GM12872 (cell line): Measurements from ENCODE around the gene PEA15.
A peak's percentile ranks its signal among the peaks of the same experiment; 100 is the strongest.

Experiments
- TF ChIP-seq, protein P1 (sequence below): IDR thresholded peaks from 3 replicates; pipeline ENCODE4 v1.5.1; 2011; ENCODE audit warnings: low read depth, mild to moderate bottlenecking, low read length, moderate library complexity; ENCODE audit not compliant: insufficient read depth

PEA15 gene

DNA sequence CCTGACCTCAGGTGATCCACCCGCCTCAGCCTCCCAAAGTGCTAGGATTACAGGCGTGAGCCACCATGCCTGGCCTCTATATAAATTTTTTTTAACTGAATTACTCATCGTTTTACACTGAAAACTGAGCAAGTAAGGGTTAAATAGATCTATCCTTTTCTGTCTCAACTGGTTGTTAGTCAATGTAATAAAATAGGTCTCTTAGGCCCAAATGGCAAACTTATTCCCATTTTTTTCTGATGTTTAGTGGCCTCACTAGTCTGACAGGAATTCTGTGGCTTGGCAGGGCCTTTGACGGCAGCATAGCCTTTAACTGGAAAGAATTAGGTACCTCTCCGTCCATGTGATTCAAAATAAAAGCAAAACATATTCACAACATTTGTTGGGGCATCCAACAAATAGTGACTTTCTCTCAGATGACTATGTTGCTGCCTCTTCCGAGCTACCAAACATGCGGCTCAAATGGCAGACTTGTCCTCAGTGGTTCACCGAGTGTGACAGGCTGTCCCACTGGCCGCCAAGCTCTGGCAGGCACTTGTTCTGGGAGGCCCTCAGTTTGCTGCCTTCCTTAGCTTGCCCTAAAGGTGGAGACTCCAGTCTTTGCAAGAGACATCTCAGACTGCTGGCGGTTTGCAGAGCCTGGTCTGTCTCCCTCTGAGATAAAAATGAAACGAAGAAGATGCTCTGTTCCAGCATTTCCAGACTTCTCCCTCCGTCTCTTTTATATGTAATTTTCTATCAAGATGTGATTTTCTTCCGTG is 36.4 kb upstream of the PEA15 start:
- TF ChIP-seq, protein P1, sequence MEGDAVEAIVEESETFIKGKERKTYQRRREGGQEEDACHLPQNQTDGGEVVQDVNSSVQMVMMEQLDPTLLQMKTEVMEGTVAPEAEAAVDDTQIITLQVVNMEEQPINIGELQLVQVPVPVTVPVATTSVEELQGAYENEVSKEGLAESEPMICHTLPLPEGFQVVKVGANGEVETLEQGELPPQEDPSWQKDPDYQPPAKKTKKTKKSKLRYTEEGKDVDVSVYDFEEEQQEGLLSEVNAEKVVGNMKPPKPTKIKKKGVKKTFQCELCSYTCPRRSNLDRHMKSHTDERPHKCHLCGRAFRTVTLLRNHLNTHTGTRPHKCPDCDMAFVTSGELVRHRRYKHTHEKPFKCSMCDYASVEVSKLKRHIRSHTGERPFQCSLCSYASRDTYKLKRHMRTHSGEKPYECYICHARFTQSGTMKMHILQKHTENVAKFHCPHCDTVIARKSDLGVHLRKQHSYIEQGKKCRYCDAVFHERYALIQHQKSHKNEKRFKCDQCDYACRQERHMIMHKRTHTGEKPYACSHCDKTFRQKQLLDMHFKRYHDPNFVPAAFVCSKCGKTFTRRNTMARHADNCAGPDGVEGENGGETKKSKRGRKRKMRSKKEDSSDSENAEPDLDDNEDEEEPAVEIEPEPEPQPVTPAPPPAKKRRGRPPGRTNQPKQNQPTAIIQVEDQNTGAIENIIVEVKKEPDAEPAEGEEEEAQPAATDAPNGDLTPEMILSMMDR: 0 out of 3 replicates have a peak, but pooled peaks have one; percentile 14

DNA sequence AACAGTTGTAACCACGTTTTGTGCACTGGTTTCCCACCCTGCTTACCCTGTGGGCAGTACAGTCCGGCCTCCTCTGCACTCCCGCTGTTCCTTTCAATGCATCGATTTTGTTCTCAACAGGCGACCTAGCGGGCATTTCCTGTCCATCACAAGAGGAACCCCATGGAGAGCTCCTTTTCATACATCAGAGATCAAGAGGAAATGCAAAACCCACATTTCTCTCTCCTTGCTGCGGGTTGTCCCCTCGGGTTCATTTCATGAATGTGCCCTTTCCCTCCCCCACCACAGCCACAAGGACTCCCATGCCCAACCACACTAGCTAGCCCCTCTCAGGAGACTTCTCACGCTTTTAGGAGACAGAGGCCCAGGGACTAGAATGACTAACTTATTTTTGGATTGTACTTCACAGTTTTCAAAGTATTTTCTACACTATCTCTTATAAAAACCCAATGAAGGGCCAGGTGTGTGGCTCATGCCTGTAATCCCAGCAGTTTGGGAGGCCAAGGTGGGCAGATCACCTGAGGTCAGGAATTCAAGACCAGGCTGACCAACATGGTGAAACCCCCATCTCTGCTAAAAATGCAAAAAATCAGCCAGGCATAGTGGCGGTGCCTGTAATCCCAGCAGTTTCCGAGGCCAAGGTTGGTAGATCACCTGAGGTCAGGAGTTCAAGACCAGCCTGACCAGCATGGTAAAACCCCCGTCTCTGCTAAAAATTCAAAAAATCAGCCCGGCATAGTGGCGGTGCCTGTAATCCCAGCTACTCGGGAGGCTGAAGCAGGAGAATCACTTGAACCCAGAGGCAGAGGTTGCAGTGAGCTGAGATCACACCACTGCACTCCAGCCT is 35.4 kb upstream of the PEA15 start:
- TF ChIP-seq, protein P1: no peak

DNA sequence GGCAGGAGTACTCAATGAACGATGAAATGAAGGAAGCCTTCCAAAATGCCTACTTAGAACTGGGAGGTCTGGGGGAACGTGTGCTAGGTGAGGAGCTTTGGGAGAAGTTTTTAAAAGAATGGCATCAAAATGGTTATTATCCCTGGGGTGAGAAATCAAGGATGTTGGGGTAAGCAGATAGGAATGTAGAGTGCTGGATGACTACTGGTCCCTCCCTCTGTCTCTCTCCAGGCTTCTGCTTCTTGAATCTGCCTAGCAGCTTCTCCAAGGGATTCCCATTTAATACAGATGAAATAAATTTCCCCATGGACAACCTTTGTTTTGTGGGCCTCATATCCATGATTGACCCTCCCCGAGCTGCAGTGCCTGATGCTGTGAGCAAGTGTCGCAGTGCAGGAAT is 33.8 kb upstream of the PEA15 start:
- TF ChIP-seq, protein P1: no peak

DNA sequence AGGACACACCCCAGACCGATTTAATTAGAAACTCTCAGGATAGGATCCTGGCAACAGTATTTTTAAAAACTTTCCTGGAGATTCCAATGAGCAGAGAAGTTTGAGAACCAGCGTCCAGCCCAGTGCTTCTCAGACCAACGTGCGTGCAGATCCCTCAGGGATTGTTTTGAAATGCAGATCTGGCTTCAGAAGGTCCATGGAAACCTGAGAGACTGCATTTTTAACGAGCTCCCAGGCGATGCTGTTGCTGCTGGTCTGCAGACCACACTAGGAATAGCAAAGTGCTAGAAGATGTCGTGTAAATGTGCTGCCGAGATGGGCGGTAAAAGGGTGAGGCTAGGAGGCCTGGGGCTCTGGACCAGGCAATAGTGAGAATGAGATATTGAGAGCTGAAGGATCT is 33.2 kb upstream of the PEA15 start:
- TF ChIP-seq, protein P1: no peak

DNA sequence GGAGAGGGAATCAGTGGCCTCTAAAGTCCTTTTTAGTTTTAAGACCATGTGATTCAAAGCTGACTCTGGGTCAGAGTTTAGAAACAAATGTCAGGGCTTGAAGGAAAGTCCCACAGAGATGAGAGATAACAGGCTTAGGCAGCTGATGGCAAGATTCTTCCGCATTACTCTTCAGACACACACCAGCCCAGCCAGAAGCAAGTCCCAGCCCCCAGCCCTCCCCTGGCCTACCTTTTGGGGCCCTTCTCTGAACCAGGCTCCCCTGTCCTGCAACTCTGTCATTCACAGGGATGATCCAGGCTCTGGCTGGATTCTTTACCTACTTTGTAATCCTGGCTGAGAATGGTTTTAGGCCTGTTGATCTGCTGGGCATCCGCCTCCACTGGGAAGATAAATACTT is 28.0 kb upstream of the PEA15 start:
- TF ChIP-seq, protein P1: no peak

DNA sequence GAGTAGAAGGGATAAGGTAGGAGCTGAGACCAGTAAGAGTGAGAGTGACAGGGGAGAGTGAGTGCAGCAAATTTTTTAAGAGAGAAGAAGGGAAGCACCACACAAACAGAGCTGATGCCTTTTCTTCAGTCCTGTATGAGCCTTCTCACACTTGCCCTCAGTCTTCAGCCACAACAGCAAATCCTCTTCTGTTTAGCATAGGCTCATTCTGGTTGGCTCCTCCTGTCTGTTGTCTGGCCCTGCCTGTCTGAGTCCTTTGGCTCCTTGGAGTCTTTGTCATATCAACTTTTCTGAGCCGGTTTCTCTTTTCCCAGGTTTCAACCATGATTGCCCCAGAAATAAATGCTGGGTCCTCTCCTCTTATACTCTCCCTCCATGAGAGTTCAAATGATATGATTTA is 27.5 kb upstream of the PEA15 start:
- TF ChIP-seq, protein P1: no peak

DNA sequence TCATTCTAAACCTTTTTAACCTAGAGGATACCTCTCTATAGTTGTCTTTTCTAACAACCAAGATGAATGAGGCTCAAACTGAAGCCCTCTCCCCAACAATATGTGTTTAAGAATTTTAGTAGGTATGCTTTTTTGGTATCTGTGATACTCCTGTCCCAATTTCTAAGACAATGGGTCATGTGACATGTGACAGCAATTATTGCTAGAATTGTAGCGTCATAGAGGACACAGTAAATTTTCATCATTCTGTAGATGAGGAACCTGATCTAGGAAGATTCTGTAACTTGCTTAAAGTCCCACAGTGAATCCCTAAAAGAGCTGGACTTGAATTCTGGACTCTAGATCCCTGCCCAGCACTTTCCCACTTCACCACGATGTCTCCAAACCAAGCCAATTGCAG is 26.5 kb upstream of the PEA15 start:
- TF ChIP-seq, protein P1: no peak
